B cell (primary cell): ENCODE results near the gene PSMF1. TPM values are rescaled to one million over a fixed set of nuclear protein-coding genes. Genes with fewer than 3 reads are reported as not detected.

Source experiments
- ATAC-seq: fragments of 200-7000 bp; cut with Tn5 transposase; one replicate; pipeline ENCODE4 v1.10.0; 2021; ENCODE audit warnings: low read depth, mild to moderate bottlenecking, moderate number of reproducible peaks, moderate library complexity
- CTCF ChIA-PET: fragments of 350-600 bp; sonication (Branson Sonifier 250); formaldehyde crosslinking; loops from one replicate; lab custom pipeline; 2021; ENCODE audit warnings: antibody characterized with exemption, inconsistent platforms; lab: Charles Lee
- POLR2A ChIA-PET: fragments of 350-600 bp; sonication (Branson Sonifier 250); formaldehyde crosslinking; loops from one replicate; lab custom pipeline; 2021; ENCODE audit warnings: antibody characterized with exemption; lab: Charles Lee
- DNase-seq: peaks from one replicate; pipeline ENCODE4 v3.0.0; 2013
- H2AFZ ChIP-seq: 2 replicates; pipeline ENCODE4 v1.6.1; 2012; ENCODE audit warnings: mild to moderate bottlenecking, low read depth, low read length; ENCODE audit not compliant: insufficient read depth, poor library complexity, severe bottlenecking
- H3K27ac ChIP-seq, 2 donors: 1 replicate in 1 of 2; 2 replicates in 1 of 2; pipeline ENCODE4 v1.5.1; 2012 to 2013; ENCODE audit warnings: low read length in 2 of 2, mild to moderate bottlenecking in 2 of 2, moderate library complexity in 1 of 2
- H3K27me3 ChIP-seq, 4 experiments: fragments of 200-600 bp in 1 of 4; sonication (generic) in 1 of 4; replicated peaks in 1 of 4; 1 replicate in 2 of 4; 2 replicates in 2 of 4; pipeline versions ENCODE4 v1.6.1 to v1.7.0; 2013 to 2016; ENCODE audit warnings: low read length in 3 of 4, mild to moderate bottlenecking in 2 of 4, mixed read lengths in 1 of 4, moderate library complexity in 1 of 4; ENCODE audit not compliant: insufficient read depth in 4 of 4, control insufficient read depth in 3 of 4; ENCODE audit errors: control extremely low read depth in 1 of 4
- H3K36me3 ChIP-seq, 2 experiments: replicated peaks in 1 of 2; 1 replicate in 1 of 2; 2 replicates in 1 of 2; pipeline versions ENCODE4 v1.6.1 to v1.7.1; 2013; ENCODE audit warnings: low read length in 1 of 2; ENCODE audit not compliant: insufficient read depth in 2 of 2, control insufficient read depth in 1 of 2; ENCODE audit errors: control extremely low read depth in 1 of 2, extremely low read depth in 1 of 2
- H3K4me1 ChIP-seq, 2 donors: fragments of 200-600 bp in 1 of 2; sonication (generic) in 1 of 2; 1 replicate in 1 of 2; 2 replicates in 1 of 2; pipeline versions ENCODE4 v1.5.1 to v1.6.1; 2013 to 2017; ENCODE audit warnings: low read length in 2 of 2; ENCODE audit not compliant: control insufficient read depth in 2 of 2, insufficient read depth in 2 of 2
- H3K4me2 ChIP-seq: replicated peaks from 2 replicates; pipeline ENCODE3; 2012; ENCODE audit warnings: mild to moderate bottlenecking, low read depth, low read length; ENCODE audit not compliant: poor library complexity, severe bottlenecking
- H3K4me3 ChIP-seq, 5 experiments: fragments of 200-600 bp in 1 of 5; sonication (generic) in 1 of 5; 1 replicate in 3 of 5; 2 replicates in 2 of 5; pipeline versions ENCODE4 v1.5.1 to v1.7.0; 2011 to 2016; ENCODE audit warnings: low read length in 4 of 5, mild to moderate bottlenecking in 4 of 5, low read depth in 2 of 5, control low read depth in 1 of 5, moderate library complexity in 1 of 5; ENCODE audit not compliant: insufficient read depth in 1 of 5; ENCODE audit errors: control extremely low read depth in 1 of 5, extremely low read depth in 1 of 5
- H3K79me2 ChIP-seq: fragments of 200-600 bp; sonication (generic); one replicate; pipeline ENCODE4 v1.6.0; 2016; ENCODE audit warnings: low read length; ENCODE audit not compliant: control insufficient read depth, insufficient read depth
- H3K9ac ChIP-seq: fragments of 200-600 bp; sonication (generic); 2 replicates; pipeline ENCODE4 v1.6.1; 2017; ENCODE audit warnings: mild to moderate bottlenecking, low read length, moderate library complexity
- H3K9me3 ChIP-seq, 3 donors: one replicate each; pipeline versions ENCODE4 v1.6.1 to v1.7.1; 2013; ENCODE audit warnings: low read length in 2 of 3; ENCODE audit not compliant: control insufficient read depth in 2 of 3, insufficient read depth in 1 of 3; ENCODE audit errors: control extremely low read depth in 1 of 3
- H4K20me1 ChIP-seq: 2 replicates; pipeline ENCODE4 v1.6.0; 2012; ENCODE audit warnings: mild to moderate bottlenecking, low read length; ENCODE audit not compliant: insufficient read depth, control insufficient read depth, poor library complexity, severe bottlenecking
- H3K27ac Mint-ChIP-seq: one replicate; pipeline ENCODE4 v1.8.0; 2021; ENCODE audit warnings: mixed read lengths
- H3K27me3 Mint-ChIP-seq: one replicate; pipeline ENCODE4 v1.8.0; 2021; ENCODE audit warnings: mixed read lengths
- H3K4me1 Mint-ChIP-seq: one replicate; pipeline ENCODE4 v1.8.0; 2021; ENCODE audit warnings: mixed read lengths
- H3K4me3 Mint-ChIP-seq: one replicate; pipeline ENCODE4 v1.8.0; 2021; ENCODE audit warnings: mixed read lengths
- H3K9me3 Mint-ChIP-seq: one replicate; pipeline ENCODE4 v1.8.0; 2022; ENCODE audit warnings: mixed read lengths; ENCODE audit not compliant: insufficient read depth
- CTCF ChIP-seq: fragments of 200-600 bp; IDR thresholded peaks from one replicate; pipeline ENCODE4 v1.8.0; 2022; ENCODE audit warnings: antibody characterized with exemption, mild to moderate bottlenecking
- EZH2 ChIP-seq: IDR thresholded peaks from 2 replicates; pipeline ENCODE4 v1.6.1; 2012; ENCODE audit warnings: borderline replicate concordance, low read depth, mild to moderate bottlenecking, moderate library complexity, low read length; ENCODE audit not compliant: insufficient read depth, poor library complexity, severe bottlenecking
- WGBS: methylation state at CpG from one replicate; pipeline ENCODE4 v1.1.5; 2013; ENCODE audit warnings: missing lambda C conversion rate; ENCODE audit not compliant: insufficient coverage; 5-methylcytosine and 5-hydroxymethylcytosine counted together
- intact Hi-C: fragments of 100-400 bp; cut with micrococcal nuclease; formaldehyde crosslinking; loops from one replicate; pipeline ENCODE4 v1.10.0; 2022
- polyA plus RNA-seq: library from polyadenylated mRNA; depleted of rRNA; stranded (reverse); fragments of >200 nt; gene quantifications from 2 replicates; pipeline ENCODE4 v1.2.3, GENCODE V29; 2012
- total RNA-seq, 2 donors: library from RNA; stranded (reverse); fragments of 120-200 nt in 1 of 2; gene quantifications; 1 replicate in 1 of 2; 2 replicates in 1 of 2; pipeline versions ENCODE4 v1.2.3 to v1.2.4, GENCODE V29; 2013 to 2022

PSMF1 gene
- total and polyA plus RNA-seq, 2 donors (not counting 1 experiment from before 2014, with no cell fraction given) = 113 to 132 TPM

- no peak overlapping the region for H3K27ac Mint-ChIP-seq
- no peak for DNase-seq
- CTCF ChIA-PET = no interaction called here
- Histone ChIP-seq H3K9ac (no peak overlapping the region), H3K4me2 (no peak overlapping the region), H2AFZ (no peak overlapping the region), H3K27ac (no peak overlapping the region), H3K27me3 (peaks cover 0 to 12% (median 0%) of the 10 kb centered on the region in 4 experiments), H3K79me2 (no peaks in the 10 kb centered on the region), H3K4me1 (no peaks in the 10 kb centered on the region), H4K20me1 (no peaks in the 10 kb centered on the region), H3K4me3 (no peak overlapping the region), H3K9me3 (no peaks in the 10 kb centered on the region), H3K36me3 (no peaks in the 10 kb centered on the region)
- POLR2A ChIA-PET = no interaction called here
- intact Hi-C loops = no loop called here
- peaks cover 30% of the 10 kb centered on the region for H3K27me3 Mint-ChIP-seq
- H3K4me1 Mint-ChIP-seq = no peaks in the 10 kb centered on the region
- H3K9me3 Mint-ChIP-seq = peaks cover 4% of the 10 kb centered on the region
- no peak overlapping the region for H3K4me3 Mint-ChIP-seq
- TF ChIP-seq EZH2 (no peak), CTCF (no peak)
- no peak for ATAC-seq
- WGBS = 98% methylated on average over 5 of the region's 5 CpGs
Observed at GRCh38 chr20:1198751-1199150, 80.3 kb downstream of the PSMF1 start.

- H3K9ac ChIP-seq = no peak overlapping the region
- ATAC-seq (no peak), DNase-seq (no peak)
- intact Hi-C loops = no loop called here
- peaks cover 0 to 12% (median 0%) of the 10 kb centered on the region in 4 experiments for H3K27me3 ChIP-seq
- H3K4me1 Mint-ChIP-seq = no peaks in the 10 kb centered on the region
- no peaks in the 10 kb centered on the region for H3K4me1 ChIP-seq
- H3K36me3 ChIP-seq = no peaks in the 10 kb centered on the region
- POLR2A ChIA-PET = no interaction called here
- no peak overlapping the region for H3K27ac ChIP-seq
- H4K20me1 ChIP-seq = no peaks in the 10 kb centered on the region
- no peak overlapping the region for H3K4me3 Mint-ChIP-seq
- H3K27ac Mint-ChIP-seq = no peak overlapping the region
- H2AFZ ChIP-seq = no peak overlapping the region
- H3K4me3 ChIP-seq = no peak overlapping the region
- TF ChIP-seq CTCF = no peak
- TF ChIP-seq EZH2 = no peak
- no peak overlapping the region for H3K4me2 ChIP-seq
- CTCF ChIA-PET = no interaction called here
- H3K9me3 Mint-ChIP-seq = peaks cover 4% of the 10 kb centered on the region
- 91% methylated on average over 6 of the region's 7 CpGs for WGBS
- peaks cover 30% of the 10 kb centered on the region for H3K27me3 Mint-ChIP-seq
- no peaks in the 10 kb centered on the region for H3K79me2 ChIP-seq
- H3K9me3 ChIP-seq = no peaks in the 10 kb centered on the region
Observed at GRCh38 chr20:1199212-1199873, 80.9 kb downstream of the PSMF1 start.
